IMR-90 (cell line): Measurements from ENCODE around the gene ITM2B. TPM values are rescaled to one million over a fixed set of nuclear protein-coding genes. Genes with fewer than 3 reads are reported as not detected.
"Not testable (repeated sequence)": the region's sequence is repeated elsewhere in the genome, so short reads cannot be mapped to it uniquely, and the experiment has no call there.

Source experiments
- ATAC-seq: fragments of 200-7000 bp; cut with Tn5 transposase; 2 replicates; pipeline ENCODE4 v1.9.1; 2020; ENCODE audit warnings: low read depth, mild to moderate bottlenecking, moderate library complexity
- BruUV-seq: library from RNA; stranded (reverse); fragments of 400-500 nt; replicated peaks from 2 replicates; lab custom pipeline; 2021; lab: Mats Ljungman, UMichigan
- CTCF ChIA-PET: fragments of 300-600 bp; formaldehyde crosslinking; extraction: SDS; loops from one replicate; lab custom pipeline; 2021; ENCODE audit warnings: antibody characterized with exemption; lab: Yijun Ruan, JAX
- POLR2A ChIA-PET: fragments of 300-600 bp; sonication (Branson Sonifier 250); formaldehyde crosslinking; loops from one replicate; lab custom pipeline; 2022; ENCODE audit warnings: antibody characterized with exemption; ENCODE audit not compliant: unreplicated experiment; lab: Charles Lee
- DNase-seq: peaks from one replicate; pipeline ENCODE4 v3.0.0; 2013
- H2AFZ ChIP-seq: replicated peaks from 2 replicates; pipeline ENCODE3; 2013; ENCODE audit warnings: low read length, mild to moderate bottlenecking; ENCODE audit not compliant: poor library complexity
- H2AK5ac ChIP-seq: 2 replicates; pipeline ENCODE4 v1.6.1; 2013; ENCODE audit warnings: low read depth, low read length, inconsistent platforms
- H2AK9ac ChIP-seq: replicated peaks from 2 replicates; pipeline ENCODE3; 2013; ENCODE audit warnings: mild to moderate bottlenecking, low read depth, low read length, moderate library complexity; ENCODE audit not compliant: poor library complexity
- H2BK120ac ChIP-seq: 2 replicates; pipeline ENCODE4 v1.6.1; 2013; ENCODE audit warnings: low read depth, low read length, inconsistent platforms
- H2BK15ac ChIP-seq: 3 replicates; pipeline ENCODE4 v1.6.1; 2013; ENCODE audit warnings: low read depth, low read length, inconsistent platforms
- H2BK20ac ChIP-seq: 2 replicates; pipeline ENCODE4 v1.6.1; 2013; ENCODE audit warnings: low read depth, mild to moderate bottlenecking, inconsistent platforms, low read length, moderate library complexity
- H2BK5ac ChIP-seq: 2 replicates; pipeline ENCODE4 v1.6.1; 2013; ENCODE audit warnings: mild to moderate bottlenecking, low read depth, low read length, inconsistent platforms; ENCODE audit not compliant: poor library complexity, severe bottlenecking
- H3K14ac ChIP-seq: replicated peaks from 2 replicates; pipeline ENCODE4 v1.6.1; 2013; ENCODE audit warnings: low read depth, low read length, inconsistent platforms
- H3K18ac ChIP-seq: 2 replicates; pipeline ENCODE4 v1.6.1; 2013; ENCODE audit warnings: low read depth, low read length, control low read depth
- H3K23ac ChIP-seq: 2 replicates; pipeline ENCODE4 v1.6.1; 2013; ENCODE audit warnings: low read depth, low read length, inconsistent platforms
- H3K27ac ChIP-seq: 2 replicates; pipeline ENCODE4 v1.5.1; 2013; ENCODE audit warnings: mild to moderate bottlenecking, control low read depth, low read length; ENCODE audit not compliant: insufficient read depth
- H3K27me3 ChIP-seq: 2 replicates; pipeline ENCODE4 v1.6.1; 2013; ENCODE audit warnings: low read length; ENCODE audit not compliant: control insufficient read depth, insufficient read depth
- H3K36me3 ChIP-seq: 2 replicates; pipeline ENCODE4 v1.6.1; 2013; ENCODE audit warnings: low read length, mixed read lengths; ENCODE audit not compliant: control insufficient read depth, insufficient read depth
- H3K4ac ChIP-seq: 2 replicates; pipeline ENCODE4 v1.6.1; 2013; ENCODE audit warnings: low read depth, low read length, inconsistent platforms
- H3K4me1 ChIP-seq: 2 replicates; pipeline ENCODE4 v1.6.1; 2013; ENCODE audit warnings: low read length, mixed read lengths; ENCODE audit not compliant: control insufficient read depth, insufficient read depth
- H3K4me2 ChIP-seq: 2 replicates; pipeline ENCODE4 v1.6.1; 2013; ENCODE audit warnings: low read depth, mild to moderate bottlenecking, control low read depth, low read length, moderate library complexity
- H3K4me3 ChIP-seq: 2 replicates; pipeline ENCODE4 v1.5.1; 2013; ENCODE audit warnings: low read depth, mild to moderate bottlenecking, control low read depth, low read length, moderate library complexity; ENCODE audit not compliant: insufficient read depth
- H3K56ac ChIP-seq: 2 replicates; pipeline ENCODE4 v1.6.1; 2013; ENCODE audit warnings: low read length, inconsistent platforms; ENCODE audit not compliant: insufficient read depth; ENCODE audit errors: extremely low read depth
- H3K79me1 ChIP-seq, 2 experiments: 2 replicates each; pipeline ENCODE4 v1.6.1; 2013; ENCODE audit warnings: low read length in 2 of 2, inconsistent platforms in 1 of 2, low read depth in 1 of 2
- H3K9ac ChIP-seq: 2 replicates; pipeline ENCODE4 v1.6.1; 2013; ENCODE audit warnings: low read depth, low read length, control low read depth
- H3K9me1 ChIP-seq: 2 replicates; pipeline ENCODE4 v1.6.1; 2013; ENCODE audit warnings: low read length, inconsistent platforms; ENCODE audit not compliant: insufficient read depth
- H3K9me3 ChIP-seq: 2 replicates; pipeline ENCODE4 v1.6.1; 2013; ENCODE audit warnings: low read length; ENCODE audit not compliant: control insufficient read depth, insufficient read depth
- H4K20me1 ChIP-seq: 2 replicates; pipeline ENCODE4 v1.6.1; 2013; ENCODE audit warnings: low read length, inconsistent platforms; ENCODE audit not compliant: insufficient read depth
- H4K5ac ChIP-seq: 2 replicates; pipeline ENCODE4 v1.6.1; 2013; ENCODE audit warnings: mild to moderate bottlenecking, low read depth, low read length, control low read depth
- H4K8ac ChIP-seq, 2 experiments: 2 replicates each; pipeline ENCODE4 v1.6.1; 2013; ENCODE audit warnings: low read depth in 2 of 2, low read length in 2 of 2, control low read depth in 1 of 2, inconsistent platforms in 1 of 2
- H4K91ac ChIP-seq: 2 replicates; pipeline ENCODE4 v1.6.1; 2013; ENCODE audit warnings: low read depth, low read length, inconsistent platforms; ENCODE audit not compliant: insufficient read depth
- WGBS, 2 experiments: methylation state at CpG; one replicate each; pipeline versions ENCODE4 v1.1.5 to v1.1.7; 2013; ENCODE audit warnings: missing lambda C conversion rate in 2 of 2; ENCODE audit not compliant: insufficient read length in 1 of 2; ENCODE audit errors: extremely low coverage in 2 of 2; 5-methylcytosine and 5-hydroxymethylcytosine counted together
- dilution Hi-C: fragments of 300-500 bp; cut with HindIII; formaldehyde crosslinking; loops from one replicate; pipeline ENCODE4 v1.14.3; 2018; ENCODE audit warnings: low sequenced_read_pairs; ENCODE audit not compliant: unreplicated experiment
- in situ Hi-C: fragments of 300-500 bp; cut with MboI; formaldehyde crosslinking; loops from 3 replicates; pipeline ENCODE4 v1.14.3; 2019; ENCODE audit warnings: low sequenced_read_pairs, inconsistent platforms, mixed read lengths
- intact Hi-C: fragments of 100-400 bp; cut with micrococcal nuclease; formaldehyde crosslinking; loops from 2 replicates; pipeline ENCODE4 v1.10.0; 2022
- polyA plus RNA-seq, 3 experiments: library from polyadenylated mRNA; depleted of rRNA; stranded (reverse); fragments of >200 nt; gene quantifications; 2 replicates each; pipeline ENCODE4 v1.2.3, GENCODE V29; 2012; ENCODE audit warnings: low replicate concordance in 1 of 3
- total RNA-seq: library from RNA; depleted of rRNA; stranded (reverse); fragments of >200 nt; gene quantifications from 2 replicates; pipeline ENCODE4 v1.2.3, GENCODE V29; 2012

Gene ITM2B
- total and polyA plus RNA-seq, 2 of the 4 experiments (the other 2 are of a cell fraction), result 51.1 to 158 TPM

DNA sequence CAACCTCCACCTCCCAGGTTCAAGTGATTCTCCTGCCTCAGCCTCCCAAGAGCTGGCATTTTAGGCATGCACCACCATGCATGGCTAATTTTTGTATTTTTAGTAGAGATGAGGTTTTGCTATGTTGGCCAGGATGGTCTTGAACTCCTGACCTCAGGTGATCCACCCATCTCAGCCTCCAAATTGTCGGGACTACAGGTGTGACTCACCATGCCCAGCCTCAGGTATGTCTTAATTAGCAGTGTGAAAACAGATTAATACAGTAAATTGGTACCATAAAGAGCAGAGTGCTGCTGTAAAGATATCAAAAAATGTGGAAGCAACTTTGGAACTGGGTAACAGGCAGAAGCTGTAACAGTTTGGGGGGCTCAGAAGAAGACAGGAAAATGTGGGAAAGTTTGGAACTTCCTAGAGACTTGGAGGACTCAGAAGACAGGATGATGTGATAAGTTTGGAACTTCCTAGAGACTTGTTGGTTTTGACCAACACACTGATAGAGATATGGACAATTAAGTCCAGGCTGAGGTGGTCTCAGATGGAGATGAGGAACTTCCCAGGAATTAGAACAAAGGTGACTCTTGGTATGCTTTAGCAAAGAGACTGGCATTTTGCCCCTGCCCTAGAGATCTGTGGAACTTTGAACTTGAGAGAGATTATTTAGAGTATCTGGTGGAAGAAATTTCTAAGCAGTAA, 17.3 kb upstream of the ITM2B start:
- H4K91ac ChIP-seq, H4K8ac ChIP-seq, H4K20me1 ChIP-seq, dilution Hi-C loops, H3K56ac ChIP-seq, H3K18ac ChIP-seq, H3K36me3 ChIP-seq, H3K4ac ChIP-seq, H2BK20ac ChIP-seq, in situ Hi-C loops, CTCF ChIA-PET, H4K5ac ChIP-seq, H3K9me3 ChIP-seq, H3K27me3 ChIP-seq, H3K9ac ChIP-seq, H3K4me2 ChIP-seq, H2BK5ac ChIP-seq, H3K14ac ChIP-seq, H3K79me1 ChIP-seq, H3K4me1 ChIP-seq, H3K23ac ChIP-seq, H3K27ac ChIP-seq, DNase-seq, H2BK15ac ChIP-seq, intact Hi-C loops, H2AK5ac ChIP-seq, ATAC-seq, H2AK9ac ChIP-seq, BruUV-seq, H3K4me3 ChIP-seq, H2BK120ac ChIP-seq, H3K9me1 ChIP-seq, POLR2A ChIA-PET, H2AFZ ChIP-seq: not testable (repeated sequence)
- WGBS, 2 experiments, result no CpG with 5 or more reads among the region's 1 CpG
